ENCODE results near the gene ENOX1.

Gene ENOX1

GRCh38 chr13:43478902-43479301 is 307.9 kb downstream of the ENOX1 start:
- TF ChIP-seq ZFP3 (CRISPR knock-in tag; IDR thresholded peaks at IDR 0.05): no peak
- TF ChIP-seq, protein P1, sequence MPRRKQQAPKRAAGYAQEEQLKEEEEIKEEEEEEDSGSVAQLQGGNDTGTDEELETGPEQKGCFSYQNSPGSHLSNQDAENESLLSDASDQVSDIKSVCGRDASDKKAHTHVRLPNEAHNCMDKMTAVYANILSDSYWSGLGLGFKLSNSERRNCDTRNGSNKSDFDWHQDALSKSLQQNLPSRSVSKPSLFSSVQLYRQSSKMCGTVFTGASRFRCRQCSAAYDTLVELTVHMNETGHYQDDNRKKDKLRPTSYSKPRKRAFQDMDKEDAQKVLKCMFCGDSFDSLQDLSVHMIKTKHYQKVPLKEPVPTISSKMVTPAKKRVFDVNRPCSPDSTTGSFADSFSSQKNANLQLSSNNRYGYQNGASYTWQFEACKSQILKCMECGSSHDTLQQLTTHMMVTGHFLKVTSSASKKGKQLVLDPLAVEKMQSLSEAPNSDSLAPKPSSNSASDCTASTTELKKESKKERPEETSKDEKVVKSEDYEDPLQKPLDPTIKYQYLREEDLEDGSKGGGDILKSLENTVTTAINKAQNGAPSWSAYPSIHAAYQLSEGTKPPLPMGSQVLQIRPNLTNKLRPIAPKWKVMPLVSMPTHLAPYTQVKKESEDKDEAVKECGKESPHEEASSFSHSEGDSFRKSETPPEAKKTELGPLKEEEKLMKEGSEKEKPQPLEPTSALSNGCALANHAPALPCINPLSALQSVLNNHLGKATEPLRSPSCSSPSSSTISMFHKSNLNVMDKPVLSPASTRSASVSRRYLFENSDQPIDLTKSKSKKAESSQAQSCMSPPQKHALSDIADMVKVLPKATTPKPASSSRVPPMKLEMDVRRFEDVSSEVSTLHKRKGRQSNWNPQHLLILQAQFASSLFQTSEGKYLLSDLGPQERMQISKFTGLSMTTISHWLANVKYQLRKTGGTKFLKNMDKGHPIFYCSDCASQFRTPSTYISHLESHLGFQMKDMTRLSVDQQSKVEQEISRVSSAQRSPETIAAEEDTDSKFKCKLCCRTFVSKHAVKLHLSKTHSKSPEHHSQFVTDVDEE (CRISPR knock-in tag; IDR thresholded peaks at IDR 0.05): no peak
- TF ChIP-seq RARB (CRISPR knock-in tag; IDR thresholded peaks at IDR 0.05): no peak
- TF ChIP-seq ZFP30 (CRISPR knock-in tag; IDR thresholded peaks at IDR 0.05): no peak
- TF ChIP-seq PPARA (CRISPR knock-in tag; IDR thresholded peaks at IDR 0.05; ENCODE audit: borderline replicate concordance): no peak
- TF ChIP-seq SNAI2 (CRISPR knock-in tag; IDR thresholded peaks at IDR 0.05): no peak
- no peak for ATAC-seq

DNA sequence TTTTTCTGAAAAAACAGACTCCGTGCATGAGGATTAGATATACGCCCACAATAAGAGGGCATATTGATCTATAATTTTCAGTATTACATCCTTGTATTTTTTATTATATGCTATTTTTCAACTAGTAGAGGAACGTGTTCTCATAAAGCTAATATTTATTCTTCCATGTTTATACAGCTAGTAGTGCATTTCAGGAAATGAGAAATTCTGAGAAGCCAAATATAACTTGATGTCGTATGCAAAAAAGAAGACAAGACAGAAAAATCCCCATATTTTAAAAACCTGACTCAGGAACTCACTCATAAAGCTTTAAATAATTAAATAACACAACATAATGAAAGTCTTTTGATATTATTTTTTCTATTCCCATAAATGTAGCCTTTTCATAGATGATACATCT is 308.6 kb downstream of the ENOX1 start:
- no peak for ATAC-seq
- TF ChIP-seq POU6F1 (CRISPR knock-in tag; IDR thresholded peaks at IDR 0.05; ENCODE audit: borderline replicate concordance, low read depth) (no peak), ZFP3 (CRISPR knock-in tag; IDR thresholded peaks at IDR 0.05) (no peak), RARB (CRISPR knock-in tag; IDR thresholded peaks at IDR 0.05) (no peak), CSDC2 (CRISPR knock-in tag; IDR thresholded peaks at IDR 0.05) (no peak), PPARA (CRISPR knock-in tag; IDR thresholded peaks at IDR 0.05; ENCODE audit: borderline replicate concordance) (no peak), TOX (CRISPR knock-in tag; IDR thresholded peaks at IDR 0.05; ENCODE audit: borderline replicate concordance) (no peak), ZC3H10 (CRISPR knock-in tag; IDR thresholded peaks at IDR 0.05) (no peak), ZNF8 (CRISPR knock-in tag; IDR thresholded peaks at IDR 0.05) (no peak), ZFP30 (CRISPR knock-in tag; IDR thresholded peaks at IDR 0.05) (no peak), ZNF70 (CRISPR knock-in tag; IDR thresholded peaks at IDR 0.05) (no peak), SNAI2 (CRISPR knock-in tag; IDR thresholded peaks at IDR 0.05) (no peak), TCF4 (CRISPR knock-in tag; IDR thresholded peaks at IDR 0.05; ENCODE audit: borderline replicate concordance) (no peak)
- TF ChIP-seq, protein P1 (CRISPR knock-in tag; IDR thresholded peaks at IDR 0.05): no peak
- TF ChIP-seq, protein P2, sequence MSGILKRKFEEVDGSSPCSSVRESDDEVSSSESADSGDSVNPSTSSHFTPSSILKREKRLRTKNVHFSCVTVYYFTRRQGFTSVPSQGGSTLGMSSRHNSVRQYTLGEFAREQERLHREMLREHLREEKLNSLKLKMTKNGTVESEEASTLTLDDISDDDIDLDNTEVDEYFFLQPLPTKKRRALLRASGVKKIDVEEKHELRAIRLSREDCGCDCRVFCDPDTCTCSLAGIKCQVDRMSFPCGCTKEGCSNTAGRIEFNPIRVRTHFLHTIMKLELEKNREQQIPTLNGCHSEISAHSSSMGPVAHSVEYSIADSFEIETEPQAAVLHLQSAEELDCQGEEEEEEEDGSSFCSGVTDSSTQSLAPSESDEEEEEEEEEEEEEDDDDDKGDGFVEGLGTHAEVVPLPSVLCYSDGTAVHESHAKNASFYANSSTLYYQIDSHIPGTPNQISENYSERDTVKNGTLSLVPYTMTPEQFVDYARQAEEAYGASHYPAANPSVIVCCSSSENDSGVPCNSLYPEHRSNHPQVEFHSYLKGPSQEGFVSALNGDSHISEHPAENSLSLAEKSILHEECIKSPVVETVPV (CRISPR knock-in tag; IDR thresholded peaks at IDR 0.05): no peak

DNA sequence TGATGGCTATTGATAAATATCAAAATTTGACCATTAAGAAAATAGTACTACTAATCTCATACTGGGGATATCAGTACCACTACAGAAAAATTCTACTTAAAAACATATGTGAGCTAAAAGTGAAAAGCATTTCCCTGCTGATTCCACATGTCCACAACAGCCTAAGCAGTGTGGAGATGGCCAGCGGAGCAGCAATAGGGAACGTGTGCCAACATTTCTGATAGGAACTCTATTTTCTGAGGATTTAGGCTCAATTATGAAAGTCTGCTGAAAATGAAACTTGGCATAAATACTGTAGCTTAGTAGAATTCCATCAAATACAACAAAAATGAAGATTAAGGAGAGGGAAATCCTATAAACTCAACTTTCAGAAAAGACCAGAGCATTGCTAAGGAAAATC is 311.6 kb downstream of the ENOX1 start:
- ATAC-seq: no peak
- TF ChIP-seq TOX (CRISPR knock-in tag; IDR thresholded peaks at IDR 0.05; ENCODE audit: borderline replicate concordance) (no peak), POU6F1 (CRISPR knock-in tag; IDR thresholded peaks at IDR 0.05; ENCODE audit: borderline replicate concordance, low read depth) (no peak), ZFP30 (CRISPR knock-in tag; IDR thresholded peaks at IDR 0.05) (no peak)
- TF ChIP-seq, protein P1 (CRISPR knock-in tag; IDR thresholded peaks at IDR 0.05): no peak
